NOMO-1 (cell line): ENCODE results near the gene GNA15.

Experiments used
- DNase-seq, 2 experiments: peaks; one replicate each; lab custom pipeline; 2025; ENCODE audit not compliant: unreplicated experiment in 2 of 2; lab: John Stamatoyannopoulos, UW

GNA15 gene

GRCh38 chr19:3120611-3121276 lies 15.1 kb upstream of the GNA15 start:
- no peak for DNase-seq

DNA sequence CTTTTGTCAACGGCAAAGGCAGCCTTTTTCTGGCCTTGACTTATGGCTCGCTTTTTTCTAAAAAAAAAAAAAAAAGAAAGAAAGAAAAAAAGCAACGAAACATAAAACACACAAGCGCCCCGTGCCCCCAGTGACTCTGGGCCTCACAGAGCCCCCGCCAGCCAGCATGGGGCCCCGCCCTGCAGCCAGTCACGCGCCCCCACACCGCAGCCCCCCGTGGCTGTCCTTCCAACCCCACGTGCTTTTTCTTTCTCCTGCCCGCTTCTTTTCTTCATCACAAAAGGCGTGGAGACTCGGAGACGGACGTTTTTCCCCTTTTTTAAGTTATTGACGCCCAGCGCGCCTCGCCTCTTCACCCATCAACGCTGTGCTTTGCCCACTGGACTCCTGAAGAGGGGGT lies 14.4 kb upstream of the GNA15 start:
- no peak for DNase-seq

DNA sequence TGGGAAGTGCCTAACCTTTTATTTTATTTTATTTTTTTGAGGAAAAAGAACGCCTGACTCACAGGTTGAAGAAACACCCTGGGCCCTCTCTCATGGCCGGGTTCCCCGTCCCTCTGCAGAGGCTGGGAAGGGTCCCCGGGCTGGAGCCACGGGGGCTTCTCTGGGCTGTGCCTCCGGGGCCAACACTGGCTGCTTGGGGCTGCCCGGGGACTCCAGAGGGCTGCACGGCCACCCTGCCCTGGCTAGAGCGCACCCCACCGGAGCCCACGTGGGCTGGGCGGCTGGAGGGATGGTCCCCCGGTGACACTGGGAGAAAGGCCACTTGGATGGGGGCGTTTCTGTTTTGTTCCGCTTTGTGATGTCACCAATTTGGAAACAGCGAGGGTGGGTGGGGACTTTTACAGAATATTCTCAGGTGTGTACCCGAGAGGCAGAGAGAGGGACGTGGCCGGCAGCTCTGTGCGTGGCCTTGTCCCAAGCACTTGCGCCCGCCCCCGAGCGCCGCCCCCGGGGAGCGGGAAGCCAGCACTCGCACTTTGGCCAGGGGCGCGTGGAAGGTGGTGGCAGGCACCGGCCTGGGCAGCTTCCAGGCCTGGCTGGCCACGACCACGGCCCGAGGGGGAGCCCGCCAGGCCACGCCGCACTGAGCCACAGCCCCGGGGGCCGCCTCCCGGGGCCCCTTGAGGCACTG lies 13.9 kb upstream of the GNA15 start:
- DNase-seq, result no peak

DNA sequence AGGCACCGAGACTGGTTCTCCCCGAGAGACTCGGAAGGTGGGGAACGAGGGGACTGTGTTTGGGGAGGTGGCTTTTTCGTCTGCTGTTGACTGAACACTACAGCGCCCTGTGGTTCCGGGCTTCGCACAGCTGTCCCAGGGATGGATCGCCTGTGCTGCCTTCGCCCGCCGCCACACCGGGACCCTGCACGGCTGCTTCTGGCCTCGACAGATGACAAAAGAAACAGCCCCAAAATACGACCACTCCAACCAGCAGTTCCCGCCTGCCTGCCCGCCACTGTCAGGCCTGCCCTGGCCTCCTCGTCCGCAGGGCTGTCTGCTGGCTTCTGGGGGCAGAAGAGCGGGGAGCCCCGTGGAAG lies 13.3 kb upstream of the GNA15 start:
- DNase-seq, result no peak

- DNase-seq, result no peak
Measured at GRCh38 chr19:3123088-3123721, 12.6 kb upstream of the GNA15 start.

GRCh38 chr19:3123956-3124355 lies 11.9 kb upstream of the GNA15 start:
- DNase-seq, result no peak

DNA sequence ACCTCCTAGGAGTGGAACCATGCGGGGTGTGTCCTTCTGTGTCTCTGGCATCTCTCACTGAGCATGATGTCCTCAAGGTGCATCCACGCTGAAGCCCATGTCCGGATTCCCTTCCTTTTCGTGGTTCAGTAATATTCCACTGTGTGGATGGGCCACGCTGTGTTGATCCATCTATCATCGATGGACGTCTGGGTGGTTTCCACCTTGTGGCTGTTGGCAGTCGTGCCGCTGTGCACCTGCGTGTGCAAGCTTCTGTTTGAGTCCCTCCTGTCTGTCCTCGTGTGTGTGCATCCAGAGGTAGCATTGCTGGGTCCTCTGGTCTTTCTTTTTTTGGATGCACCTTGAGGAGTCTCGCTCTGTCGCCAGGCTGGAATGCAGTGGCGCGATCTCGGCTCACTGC lies 11.2 kb upstream of the GNA15 start:
- DNase-seq, result no peak

DNA sequence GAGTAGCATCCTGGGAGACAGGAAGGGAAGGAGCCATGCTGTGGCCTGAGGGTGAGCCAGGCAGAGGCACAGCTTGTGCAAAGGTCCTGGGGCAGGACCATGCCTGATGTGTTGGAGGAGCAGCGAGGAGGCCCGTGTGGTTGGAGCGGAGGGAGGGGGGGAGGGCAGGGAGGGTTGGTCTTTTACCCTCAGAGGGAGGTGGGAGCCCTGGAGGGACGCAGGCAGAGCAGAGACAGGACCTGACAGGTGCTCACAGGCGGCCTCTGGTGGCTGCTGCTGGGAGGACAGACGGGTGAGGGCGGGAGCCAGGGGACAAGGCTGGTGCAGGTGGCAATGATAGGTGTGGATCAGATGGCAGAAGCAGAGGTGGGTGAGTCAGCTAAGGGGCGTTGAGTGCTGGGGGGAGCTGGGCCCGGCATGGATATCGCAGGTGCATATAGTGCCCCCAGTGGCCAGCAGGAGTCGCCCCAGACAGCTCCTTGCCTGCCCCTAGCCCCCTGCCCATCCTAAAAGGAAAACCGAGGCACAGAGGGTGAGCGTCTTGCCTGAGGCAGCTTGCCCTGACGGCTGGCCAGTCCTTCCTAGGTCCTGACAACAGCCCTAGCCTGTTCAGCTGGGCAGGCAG lies 9.8 kb upstream of the GNA15 start:
- no peak for DNase-seq

DNA sequence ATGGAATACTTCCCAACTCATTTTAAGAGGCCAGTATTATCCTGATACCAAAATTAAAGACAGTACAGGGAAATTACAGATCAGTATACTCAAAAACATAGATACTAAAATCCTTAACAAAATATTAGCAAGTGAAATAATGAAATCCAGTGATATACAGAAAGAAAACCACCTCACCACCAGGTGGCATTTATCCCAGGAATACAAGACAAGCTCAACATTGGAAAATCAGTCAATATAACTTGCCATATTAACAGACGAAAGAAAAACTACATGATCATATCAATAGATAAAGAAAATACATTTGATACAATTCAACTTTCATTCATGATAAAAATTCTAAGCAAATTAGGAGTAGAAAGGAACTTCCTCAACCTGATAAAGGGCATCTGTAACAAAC lies 6.7 kb upstream of the GNA15 start:
- DNase-seq, result no peak

GRCh38 chr19:3131168-3131567 lies 4.7 kb upstream of the GNA15 start:
- DNase-seq, result no peak

GRCh38 chr19:3132971-3133792 lies 2.7 kb upstream of the GNA15 start:
- DNase-seq, result peak; percentile 83 to 88

- DNase-seq, result no peak
Measured at GRCh38 chr19:3133793-3134116, 2.1 kb upstream of the GNA15 start.

DNA sequence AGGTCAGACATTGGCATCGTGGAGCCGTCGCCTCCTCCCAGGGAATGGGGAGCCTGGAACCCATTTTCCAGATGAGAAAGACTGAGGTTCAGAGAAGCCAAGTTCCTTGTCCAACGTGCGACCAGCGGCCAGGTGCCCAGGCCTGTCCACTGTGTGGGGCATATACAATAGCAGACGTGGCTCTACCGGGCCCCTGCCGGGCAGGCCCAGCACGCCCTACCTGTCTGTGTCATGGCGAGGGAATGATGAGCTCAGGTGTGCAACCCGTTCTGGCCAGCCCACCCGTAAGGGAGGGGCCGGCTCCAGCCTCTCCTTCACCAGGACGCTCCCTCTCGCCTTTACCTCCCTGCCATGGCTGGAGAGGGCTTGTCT lies 837 bp downstream of the GNA15 start:
- DNase-seq, result no peak

GRCh38 chr19:3137119-3137518 lies 1.3 kb downstream of the GNA15 start:
- DNase-seq, result no peak

GRCh38 chr19:3138268-3138667 lies 2.4 kb downstream of the GNA15 start:
- no peak for DNase-seq

GRCh38 chr19:3140667-3141038 lies 4.8 kb downstream of the GNA15 start:
- no peak for DNase-seq

DNA sequence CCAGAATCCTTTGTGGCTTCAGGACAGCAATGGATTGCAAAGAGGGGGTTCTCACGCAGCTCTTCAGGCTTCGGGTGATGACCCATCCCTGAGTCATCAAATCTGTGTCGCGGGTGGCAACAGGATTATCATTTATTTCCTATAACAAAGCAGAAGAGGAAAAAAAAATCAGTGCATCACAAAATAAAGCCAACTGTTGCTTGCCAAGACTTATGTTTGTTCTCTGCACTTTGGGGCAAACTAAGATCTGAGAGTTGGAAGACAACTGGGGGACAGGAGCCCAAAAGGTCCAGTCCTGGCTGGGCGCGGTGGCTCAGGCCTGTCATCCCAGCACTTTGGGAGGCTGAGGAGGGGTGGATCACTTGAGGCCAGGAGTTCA lies 6.4 kb downstream of the GNA15 start:
- DNase-seq, result peak; percentile 46 to 68

- DNase-seq, result no peak
Measured at GRCh38 chr19:3142781-3143337, 7.0 kb downstream of the GNA15 start.

DNA sequence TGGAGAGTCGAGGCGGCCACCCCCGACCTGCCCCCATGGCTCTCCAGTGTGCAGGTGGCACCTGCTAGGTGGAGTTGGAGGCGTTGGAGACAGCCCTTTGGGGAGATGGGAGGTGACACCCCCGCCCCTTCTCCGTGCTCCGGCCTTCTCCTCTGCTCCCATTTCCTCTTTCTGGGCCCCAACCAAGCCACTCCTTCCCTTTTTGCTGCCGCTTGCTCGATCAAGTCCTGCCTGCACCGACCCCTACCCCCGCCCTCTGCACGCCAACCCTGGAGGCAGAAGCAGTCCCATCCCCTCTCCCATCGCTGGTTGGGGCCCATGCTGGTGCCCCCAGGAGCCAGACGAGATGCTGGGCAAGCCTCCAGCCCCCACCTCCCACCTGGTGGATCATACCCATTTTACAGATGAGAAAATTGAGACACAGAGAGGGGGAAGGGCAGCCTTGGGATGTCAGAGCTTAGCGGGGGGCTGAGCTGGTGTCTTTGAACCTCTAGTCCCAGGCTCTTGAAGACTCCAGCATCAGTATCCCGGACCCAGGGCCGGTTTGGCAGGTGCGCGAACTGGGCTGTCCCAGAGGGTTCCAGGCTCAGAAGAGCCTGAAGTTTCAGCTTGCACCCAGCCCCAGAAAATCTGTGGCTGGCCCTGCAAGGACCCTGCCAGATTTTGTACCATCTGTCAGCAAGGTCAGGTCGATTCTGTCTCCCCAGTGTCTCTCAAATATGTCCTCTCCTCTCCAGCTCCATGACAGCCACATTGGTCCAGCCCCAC lies 10.3 kb downstream of the GNA15 start:
- DNase-seq, result peak; percentile 68 to 80

- DNase-seq, result no peak
Measured at GRCh38 chr19:3146677-3147100, 10.9 kb downstream of the GNA15 start.
